Measurements from ENCODE around the gene CD300A. TPM values are rescaled to one million over a fixed set of nuclear protein-coding genes. Genes with fewer than 3 reads are reported as not detected.
A peak's percentile ranks its signal among the peaks of the same experiment; 100 is the strongest.

Gene CD300A
- total RNA-seq, 4 donors from 2014 or later: 1.2 to 4.1 (median 2.4) TPM

GRCh38 chr17:74523308-74523707, 56.9 kb downstream of the CD300A start:
- Histone ChIP-seq H3K4me1 (no peaks in the 10 kb centered on the region), H3K27me3 (peaks cover 0 to 10% (median 0%) of the 10 kb centered on the region in 4 donors), H3K4me3 (no peak overlapping the region), H3K9me3 (peaks cover 0 to 13% (median 5%) of the 10 kb centered on the region in 4 donors), H3K36me3 (no peaks in the 10 kb centered on the region), H3K27ac (replicated peaks in 1 of 4) (no peak overlapping the region)
- intact Hi-C loops (cut with DNase I): no loop called here
- no peak for TF ChIP-seq CTCF (IDR thresholded peaks at IDR 0.05)
- no peak for TF ChIP-seq POLR2A (IDR thresholded peaks at IDR 0.05; ENCODE audit: low read depth)
- no peak for TF ChIP-seq POLR2AphosphoS5 (IDR thresholded peaks at IDR 0.05)
- no peak for TF ChIP-seq EP300 (IDR thresholded peaks at IDR 0.05)
- WGBS: 100% methylated on average over 1 of the region's 3 CpGs
- peak; percentile 47 for DNase-seq (ENCODE audit: extremely low spot score)

- H3K4me3 ChIP-seq: no peak overlapping the region
- WGBS: 75% methylated on average over 11 of the region's 11 CpGs
Observed at GRCh38 chr17:74524653-74525464, 58.4 kb downstream of the CD300A start.

GRCh38 chr17:74525465-74525725, 59.0 kb downstream of the CD300A start:
- DNase-seq (ENCODE audit: extremely low spot score): peak; percentile 66
- TF ChIP-seq CTCF (IDR thresholded peaks at IDR 0.05) (no peak), POLR2AphosphoS5 (IDR thresholded peaks at IDR 0.05) (no peak), EP300 (IDR thresholded peaks at IDR 0.05) (no peak), POLR2A (IDR thresholded peaks at IDR 0.05; ENCODE audit: low read depth) (no peak)
- Histone ChIP-seq H3K36me3 (no peaks in the 10 kb centered on the region), H3K4me3 (no peak overlapping the region), H3K9me3 (peaks cover 0 to 13% (median 5%) of the 10 kb centered on the region in 4 donors), H3K4me1 (no peaks in the 10 kb centered on the region), H3K27me3 (peaks cover 0 to 10% (median 0%) of the 10 kb centered on the region in 4 donors), H3K27ac (replicated peaks in 1 of 4) (no peak overlapping the region)
- intact Hi-C loops (cut with DNase I): no loop called here
- WGBS: 100% methylated on average over 1 of the region's 1 CpG

More at GRCh38 chr17:74524653-74525464, 58.4 kb downstream of the CD300A start:
- Histone ChIP-seq H3K4me1 (no peaks in the 10 kb centered on the region), H3K27me3 (peaks cover 0 to 10% (median 0%) of the 10 kb centered on the region in 4 donors), H3K27ac (replicated peaks in 1 of 4) (no peak overlapping the region), H3K9me3 (peaks cover 0 to 13% (median 5%) of the 10 kb centered on the region in 4 donors), H3K36me3 (no peaks in the 10 kb centered on the region)
- no peak for TF ChIP-seq EP300 (IDR thresholded peaks at IDR 0.05)
- no peak for TF ChIP-seq POLR2A (IDR thresholded peaks at IDR 0.05; ENCODE audit: low read depth)
- TF ChIP-seq CTCF (IDR thresholded peaks at IDR 0.05): no peak
- no peak for TF ChIP-seq POLR2AphosphoS5 (IDR thresholded peaks at IDR 0.05)
- DNase-seq (ENCODE audit: extremely low spot score): peak; percentile 75
- intact Hi-C loops (cut with DNase I): no loop called here

- TF ChIP-seq EP300 (IDR thresholded peaks at IDR 0.05): no peak
- TF ChIP-seq POLR2AphosphoS5 (IDR thresholded peaks at IDR 0.05): no peak
- no peak for TF ChIP-seq POLR2A (IDR thresholded peaks at IDR 0.05; ENCODE audit: low read depth)
- TF ChIP-seq CTCF (IDR thresholded peaks at IDR 0.05): no peak
- Histone ChIP-seq H3K27ac (replicated peaks in 1 of 4) (no peak overlapping the region), H3K9me3 (peaks cover 0 to 13% (median 5%) of the 10 kb centered on the region in 4 donors), H3K4me1 (no peaks in the 10 kb centered on the region), H3K27me3 (peaks cover 0 to 10% (median 0%) of the 10 kb centered on the region in 4 donors), H3K36me3 (no peaks in the 10 kb centered on the region), H3K4me3 (no peak overlapping the region)
- DNase-seq (ENCODE audit: extremely low spot score): peak; percentile 50
- intact Hi-C loops (cut with DNase I): no loop called here
- WGBS: 89% methylated on average over 14 of the region's 14 CpGs
Observed at GRCh38 chr17:74525781-74526288, 59.4 kb downstream of the CD300A start.

Data from esophagus muscularis mucosa (tissue), 4 donors.